Spleen (tissue), 11 donors: Measurements from ENCODE around the gene SGCG. TPM values are rescaled to one million over a fixed set of nuclear protein-coding genes. Genes with fewer than 3 reads are reported as not detected.

Experiments used
- DNase-seq: peaks from one replicate; pipeline ENCODE4 v3.0.0-alpha.2; 2020
- H3K27ac ChIP-seq, 8 donors: fragments of 200-600 bp; sonication (generic) in 7 of 8; 1 replicate in 4 of 8; 2 replicates in 4 of 8; pipeline versions ENCODE4 v1.5.0 to v1.8.0; 2016 to 2021; ENCODE audit warnings: inconsistent platforms in 4 of 8, mild to moderate bottlenecking in 4 of 8, moderate library complexity in 1 of 8
- H3K27me3 ChIP-seq, 7 donors: fragments of 200-600 bp; sonication (generic) in 6 of 7; replicated peaks in 1 of 7; 1 replicate in 4 of 7; 2 replicates in 3 of 7; pipeline versions ENCODE4 v1.5.0 to v1.8.0; 2016 to 2021; ENCODE audit warnings: inconsistent platforms in 3 of 7, mild to moderate bottlenecking in 1 of 7
- H3K36me3 ChIP-seq, 6 donors: fragments of 200-600 bp; sonication (generic) in 5 of 6; 1 replicate in 4 of 6; 2 replicates in 2 of 6; pipeline versions ENCODE4 v1.5.0 to v1.8.0; 2016 to 2021; ENCODE audit warnings: inconsistent platforms in 2 of 6
- H3K4me1 ChIP-seq, 6 donors: fragments of 200-600 bp; sonication (generic) in 5 of 6; 1 replicate in 3 of 6; 2 replicates in 3 of 6; pipeline versions ENCODE4 v1.5.0 to v1.8.0; 2016 to 2021; ENCODE audit warnings: inconsistent platforms in 3 of 6
- H3K4me3 ChIP-seq, 8 donors: fragments of 200-600 bp; sonication (generic) in 7 of 8; 1 replicate in 4 of 8; 2 replicates in 4 of 8; pipeline versions ENCODE4 v1.5.0 to v1.8.0; 2016 to 2021; ENCODE audit warnings: inconsistent platforms in 4 of 8, mild to moderate bottlenecking in 4 of 8, moderate library complexity in 2 of 8
- H3K9me3 ChIP-seq, 8 donors: fragments of 200-600 bp; sonication (generic) in 7 of 8; 1 replicate in 4 of 8; 2 replicates in 4 of 8; pipeline versions ENCODE4 v1.5.0 to v1.8.0; 2016 to 2021; ENCODE audit warnings: inconsistent platforms in 4 of 8
- CTCF ChIP-seq, 11 experiments: fragments of 200-600 bp in 7 of 11; fragments of 450-650 bp in 4 of 11; sonication (generic) in 4 of 11; IDR thresholded peaks in 8 of 11; conservative IDR thresholded peaks in 3 of 11; 1 replicate in 7 of 11; 2 replicates in 4 of 11; pipeline versions ENCODE4 v1.4.0 to v1.8.0; 2016 to 2021; ENCODE audit warnings: antibody characterized with exemption in 11 of 11, inconsistent platforms in 4 of 11, mild to moderate bottlenecking in 1 of 11
- POLR2A ChIP-seq, 3 donors: fragments of 450-650 bp; IDR thresholded peaks; one replicate each; pipeline ENCODE4 v1.5.1; 2017; ENCODE audit warnings: antibody characterized with exemption in 3 of 3, mild to moderate bottlenecking in 1 of 3
- POLR2AphosphoS5 ChIP-seq, 3 donors: sonication (generic); formaldehyde crosslinking; IDR thresholded peaks; one replicate each; pipeline ENCODE4 v1.5.1; 2017; ENCODE audit warnings: antibody characterized with exemption in 3 of 3
- WGBS, 5 donors: extraction: QIAGEN DNeasy Blood & Tissue Kit in 3 of 5; methylation state at CpG; one replicate each; pipeline versions ENCODE4 v1.1.5 to v1.1.7; 2013 to 2018; 5-methylcytosine and 5-hydroxymethylcytosine counted together
- intact Hi-C: fragments of 100-400 bp; cut with DNase I; formaldehyde crosslinking; loops from one replicate; pipeline ENCODE4 v1.15.0; 2023; ENCODE audit warnings: low total_unique reads
- polyA plus RNA-seq, 3 donors: library from polyadenylated mRNA; stranded (reverse); fragments of 200-250 nt; gene quantifications; one replicate each; pipeline ENCODE4 v1.2.1, GENCODE V29; 2013
- total RNA-seq, 7 donors: library from RNA; depleted of rRNA in 3 of 7; stranded (reverse); fragments of >200 nt in 3 of 7; fragmentation: NEBNext Ultra II Directional in 4 of 7; extraction: Animal tissue kit (Norgen Biotek cat#: 25700) in 4 of 7; gene quantifications; one replicate each; pipeline versions ENCODE4 v1.1.0 to v1.2.1, GENCODE V29; 2016 to 2021
- donor health status: healthy with polysubstance abuse.
- donor health status: DM: no; HTN: no; CAD: no; lungs with moderate emphysema.
- donor health status: DM: no; HTN: no; CAD: no.
- donor health status: Bipolar disorder and iron deficiency.
- donor health status: healthy.
- donor health status: DM: no; HTN: no; CAD: no.
- donor health status: DM: yes; HTN: yes; CAD: no.

SGCG gene
- total and polyA plus RNA-seq, 10 donors = not detected

- no peak for DNase-seq
- Histone ChIP-seq H3K27ac (no peak overlapping the region), H3K4me1 (peaks cover 0 to 16% (median 6%) of the 10 kb centered on the region in 6 donors), H3K27me3 (peaks cover 0 to 39% (median 14%) of the 10 kb centered on the region in 7 donors), H3K4me3 (peak overlapping the region in 2 of 8 donors; percentile 31 to 58), H3K9me3 (peaks cover 0 to 4% (median 0%) of the 10 kb centered on the region in 8 donors), H3K36me3 (no peaks in the 10 kb centered on the region)
- 33 to 39% (median 35%) methylated on average over 19 of the region's 19 CpGs for WGBS, 5 donors
- TF ChIP-seq POLR2A (IDR thresholded peaks at IDR 0.05) (no peak), CTCF (IDR thresholded peaks at IDR 0.05 in 8 of 11, conservative IDR thresholded peaks at IDR 0.05 in 3 of 11) (no peak), POLR2AphosphoS5 (IDR thresholded peaks at IDR 0.05) (no peak)
- intact Hi-C loops = no loop called here
Observed at GRCh38 chr13:23160638-23161480, 19.9 kb upstream of the SGCG start.

GRCh38 chr13:23161481-23161825 lies 19.3 kb upstream of the SGCG start:
- H3K4me3 ChIP-seq = no peak overlapping the region
- H3K9me3 ChIP-seq = peaks cover 0 to 4% (median 0%) of the 10 kb centered on the region in 8 donors
- TF ChIP-seq POLR2AphosphoS5 (IDR thresholded peaks at IDR 0.05) (no peak), POLR2A (IDR thresholded peaks at IDR 0.05) (no peak), CTCF (IDR thresholded peaks at IDR 0.05 in 8 of 11, conservative IDR thresholded peaks at IDR 0.05 in 3 of 11) (no peak)
- H3K27me3 ChIP-seq = peaks cover 0 to 39% (median 14%) of the 10 kb centered on the region in 7 donors
- no peak for DNase-seq
- no peak overlapping the region for H3K27ac ChIP-seq
- no peaks in the 10 kb centered on the region for H3K36me3 ChIP-seq
- WGBS, 5 donors = 64 to 75% (median 68%) methylated on average over 3 of the region's 3 CpGs
- intact Hi-C loops = no loop called here
- peaks cover 0 to 16% (median 6%) of the 10 kb centered on the region in 6 donors for H3K4me1 ChIP-seq

DNA sequence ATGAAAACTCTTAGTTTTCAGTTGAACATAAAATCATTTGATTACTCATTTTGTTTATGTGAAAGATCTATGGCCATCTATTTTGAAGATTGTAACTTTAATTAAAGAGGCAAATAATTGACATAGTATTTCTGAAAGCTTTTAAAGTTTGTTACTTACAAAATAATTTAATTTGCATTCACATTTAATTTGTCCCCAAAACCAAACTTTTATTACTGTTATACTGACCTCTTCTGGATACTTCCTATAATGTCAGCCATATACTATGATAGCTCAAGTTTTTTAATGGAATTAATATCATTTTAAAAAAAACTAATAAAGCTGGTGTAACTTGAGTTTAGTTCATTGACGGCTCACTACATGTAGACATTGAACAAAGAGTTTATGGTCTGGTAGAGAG lies 4.9 kb upstream of the SGCG start:
- H3K9me3 ChIP-seq = peaks cover 0 to 10% (median 7%) of the 10 kb centered on the region in 8 donors
- TF ChIP-seq POLR2A (IDR thresholded peaks at IDR 0.05) (no peak), POLR2AphosphoS5 (IDR thresholded peaks at IDR 0.05) (no peak), CTCF (IDR thresholded peaks at IDR 0.05 in 8 of 11, conservative IDR thresholded peaks at IDR 0.05 in 3 of 11) (peak in 1 of 11 experiments; percentile 9)
- no peaks in the 10 kb centered on the region for H3K36me3 ChIP-seq
- 0 to 70% (median 0%) methylated on average over 1 of the region's 1 CpG for WGBS, 5 donors
- no peak overlapping the region for H3K4me3 ChIP-seq
- intact Hi-C loops = no loop called here
- H3K4me1 ChIP-seq = no peaks in the 10 kb centered on the region
- no peak for DNase-seq
- no peaks in the 10 kb centered on the region for H3K27me3 ChIP-seq
- H3K27ac ChIP-seq = no peak overlapping the region

DNA sequence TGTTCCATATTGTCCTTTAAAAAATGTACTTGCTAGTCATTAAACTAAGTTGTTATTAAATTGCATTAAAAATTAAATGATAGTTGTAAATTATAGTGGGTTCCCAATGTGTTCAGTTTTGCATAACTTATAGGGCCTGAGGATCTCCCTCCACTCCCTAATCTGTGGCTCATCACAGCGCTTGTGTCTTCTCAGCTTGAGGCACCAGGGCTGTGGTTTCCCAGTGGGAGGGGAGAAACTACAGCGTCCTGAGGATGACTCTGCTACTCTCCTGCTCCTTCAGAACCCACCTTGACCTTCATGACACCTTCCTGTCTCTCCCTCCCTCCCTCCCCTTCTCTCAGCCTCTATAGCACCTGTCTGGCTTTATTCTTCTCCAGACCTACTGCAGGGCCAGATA lies 1.4 kb downstream of the SGCG start:
- Histone ChIP-seq H3K4me1 (no peaks in the 10 kb centered on the region), H3K36me3 (no peaks in the 10 kb centered on the region), H3K4me3 (no peak overlapping the region), H3K27ac (no peak overlapping the region), H3K9me3 (peaks cover 0 to under 1% (median 0%) of the 10 kb centered on the region in 8 donors), H3K27me3 (no peaks in the 10 kb centered on the region)
- intact Hi-C loops = no loop called here
- DNase-seq = no peak
- TF ChIP-seq POLR2AphosphoS5 (IDR thresholded peaks at IDR 0.05) = no peak
- 57 to 62% (median 60%) methylated on average over 2 of the region's 2 CpGs for WGBS, 5 donors
